GM19023 (cell line): ENCODE measurements around the gene GFI1.
"Not testable (repeated sequence)": the region's sequence is repeated elsewhere in the genome, so short reads cannot be mapped to it uniquely, and the experiment has no call there.

Source experiments
- ATAC-seq: cut with Tn5 transposase; IDR thresholded peaks from one replicate; pipeline ENCODE4 v1.9.1; 2021; ENCODE audit warnings: mild to moderate bottlenecking, moderate library complexity; ENCODE audit not compliant: unreplicated experiment

Gene GFI1

DNA sequence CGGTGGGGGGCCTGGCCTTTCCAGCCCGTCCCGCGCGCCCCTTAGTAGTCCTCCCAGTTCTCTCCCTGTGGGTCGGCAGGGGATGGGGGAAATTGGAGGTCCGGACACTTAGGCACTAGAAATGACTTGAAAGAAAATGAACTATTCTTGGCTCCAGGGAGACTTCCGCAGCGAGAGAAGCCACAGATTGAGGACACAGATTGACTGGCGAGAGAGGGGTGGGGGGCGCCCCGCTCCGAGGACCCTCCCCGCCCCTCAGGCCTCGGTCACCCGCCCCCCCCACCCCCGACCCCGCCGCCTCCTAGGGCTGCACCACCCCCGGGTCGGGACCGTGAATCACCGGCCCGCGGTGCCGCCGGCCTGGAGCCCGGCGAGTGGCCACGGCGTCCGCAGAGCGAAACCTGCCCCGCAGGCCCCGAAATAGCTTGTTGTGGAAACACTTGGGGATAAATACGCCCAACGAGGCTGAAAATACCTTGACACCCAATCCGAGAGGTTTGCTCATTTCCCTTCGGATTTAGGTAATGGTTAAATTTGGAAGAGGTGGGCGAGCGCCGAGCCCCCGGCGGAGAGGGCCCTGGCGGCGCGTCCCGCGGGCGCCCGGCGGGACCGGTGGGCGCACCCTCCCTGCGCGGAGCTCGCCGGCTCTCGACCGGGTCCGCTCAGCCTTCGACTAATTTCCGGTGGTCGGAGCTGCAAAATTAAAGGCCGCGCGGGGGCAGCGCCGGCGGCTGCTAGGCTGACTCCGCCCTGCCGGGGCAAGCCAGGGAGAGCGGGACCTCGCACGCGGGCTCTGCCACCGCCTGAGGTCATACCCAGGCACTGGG is at the start of gene GFI1:
TSS of gene GFI1 (minus strand) at position 675 of the 827 bp plus-strand sequence. CDS start 3,438 bp downstream, outside the sequence.
- ATAC-seq: peak; percentile 17

DNA sequence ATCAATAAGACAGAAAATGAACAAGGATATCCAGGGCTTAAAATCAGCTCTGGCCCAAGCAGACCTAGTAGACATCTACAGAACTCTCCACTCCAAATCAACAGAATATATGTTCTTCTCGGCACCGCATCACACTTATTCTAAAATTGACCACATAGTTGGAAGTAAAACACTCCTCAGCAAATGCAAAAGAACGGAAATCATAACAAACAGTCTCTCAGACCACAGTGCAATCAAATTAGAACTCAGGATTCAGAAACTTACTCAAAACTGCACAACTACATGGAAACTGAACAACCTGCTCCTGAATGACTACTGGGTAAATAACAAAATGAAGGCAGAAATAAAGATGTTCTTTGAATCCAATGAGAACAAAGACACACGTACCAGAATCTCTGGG is 45.6 kb upstream of the GFI1 start:
- ATAC-seq: not testable (repeated sequence)

DNA sequence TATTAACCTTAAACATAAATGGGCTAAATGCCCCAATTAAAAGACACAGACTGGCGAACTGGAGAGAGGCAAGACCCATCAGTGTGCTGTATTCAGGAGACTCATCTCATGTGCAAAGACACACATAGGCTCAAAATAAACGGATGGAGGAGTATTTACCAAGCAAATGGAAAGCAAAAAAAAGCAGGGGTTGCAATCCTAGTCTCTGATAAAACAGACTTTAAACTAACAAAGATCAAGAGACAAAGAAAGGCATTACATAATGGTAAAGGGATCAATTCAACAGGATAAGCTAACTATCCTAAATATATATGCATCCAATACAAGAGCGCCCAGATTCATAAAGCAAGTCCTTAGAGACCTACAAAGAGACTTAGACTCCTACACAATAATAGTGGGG is 45.2 kb upstream of the GFI1 start:
- not testable (repeated sequence) for ATAC-seq

DNA sequence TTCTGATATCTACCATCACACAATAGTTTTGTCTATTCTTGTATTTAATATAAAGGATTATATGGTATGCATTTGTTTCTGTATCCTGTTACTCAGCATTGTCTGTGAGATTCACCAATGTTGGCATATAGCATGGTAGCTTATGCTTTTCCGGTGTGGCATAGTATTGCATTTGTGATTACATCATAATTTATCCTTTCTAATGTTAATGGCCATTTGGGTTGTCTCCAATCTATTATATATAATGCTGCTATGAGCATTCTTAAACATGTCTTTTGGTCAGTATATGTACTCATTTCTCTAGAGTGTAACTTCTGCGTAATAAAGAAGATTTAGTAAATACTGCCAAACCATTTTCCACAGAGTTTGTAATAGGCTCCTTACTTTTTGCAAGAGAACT is 40.9 kb upstream of the GFI1 start:
- no peak for ATAC-seq

DNA sequence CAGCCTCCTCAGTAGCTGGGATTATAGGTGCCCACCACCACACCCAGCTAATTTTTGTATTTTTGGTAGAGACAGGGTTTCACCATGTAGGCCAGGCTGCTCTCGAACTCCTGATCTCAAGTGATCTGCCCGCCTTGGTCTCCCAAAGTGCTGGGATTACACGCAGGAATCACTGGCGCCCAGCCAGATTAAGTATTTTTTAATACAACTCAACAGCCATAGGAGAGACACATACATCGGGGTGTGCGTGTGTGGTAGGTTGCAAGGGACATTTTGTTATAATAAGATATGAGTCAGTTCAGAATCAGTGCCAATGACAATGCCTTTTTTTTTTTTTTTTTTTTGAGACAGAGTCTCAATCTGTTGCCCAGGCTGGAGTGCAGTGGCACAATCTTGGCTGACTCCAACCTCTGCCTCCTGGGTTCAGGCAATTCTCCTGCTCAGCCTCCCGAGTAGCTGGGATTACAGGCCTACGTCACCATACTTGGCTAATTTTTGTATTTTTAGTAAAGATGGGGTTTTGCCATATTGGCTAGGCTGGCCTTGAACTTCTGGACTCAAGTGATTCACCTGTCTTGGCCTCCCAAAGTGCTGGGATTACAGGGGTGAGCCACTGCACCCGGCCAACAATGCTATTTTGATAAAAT is 38.3 kb upstream of the GFI1 start:
- ATAC-seq: not testable (repeated sequence)

DNA sequence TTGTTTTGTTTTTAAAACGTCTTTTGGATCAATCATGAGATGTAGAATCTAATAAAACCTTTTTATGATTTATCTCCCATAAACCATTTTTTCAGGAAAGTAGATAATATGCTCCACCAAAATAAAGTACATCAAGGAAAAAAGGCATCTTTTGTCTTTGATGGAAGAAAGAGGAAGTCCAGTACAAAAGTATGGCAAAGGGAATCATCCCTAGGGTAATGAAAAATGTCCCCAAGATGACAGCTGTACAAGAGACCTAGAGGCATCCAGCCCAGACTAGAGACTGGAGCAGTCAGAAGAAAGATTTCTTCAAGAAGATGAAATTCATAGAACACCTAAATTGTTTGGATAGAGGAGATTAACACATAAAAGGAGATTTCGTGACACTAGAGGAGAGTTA is 32.3 kb upstream of the GFI1 start:
- ATAC-seq: no peak

DNA sequence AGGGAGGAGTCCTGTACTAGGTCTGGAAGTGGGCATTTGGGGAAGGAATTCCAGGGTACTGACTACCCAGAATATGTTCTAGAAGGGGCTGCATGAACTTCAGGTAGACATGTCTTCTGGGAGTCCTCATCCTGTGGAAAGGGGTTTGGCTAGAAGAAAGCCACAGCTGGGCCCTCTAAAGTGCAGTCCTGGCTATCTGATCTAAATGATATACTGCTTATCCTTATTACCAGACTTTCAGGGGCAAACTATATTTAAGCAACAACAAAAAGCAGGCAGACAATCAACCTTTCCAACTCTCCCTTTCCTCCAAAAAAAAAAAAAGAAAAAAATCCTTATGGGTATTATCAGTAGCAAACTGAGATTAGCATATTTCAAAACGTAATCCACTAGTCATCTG is 29.8 kb upstream of the GFI1 start:
- ATAC-seq: no peak

DNA sequence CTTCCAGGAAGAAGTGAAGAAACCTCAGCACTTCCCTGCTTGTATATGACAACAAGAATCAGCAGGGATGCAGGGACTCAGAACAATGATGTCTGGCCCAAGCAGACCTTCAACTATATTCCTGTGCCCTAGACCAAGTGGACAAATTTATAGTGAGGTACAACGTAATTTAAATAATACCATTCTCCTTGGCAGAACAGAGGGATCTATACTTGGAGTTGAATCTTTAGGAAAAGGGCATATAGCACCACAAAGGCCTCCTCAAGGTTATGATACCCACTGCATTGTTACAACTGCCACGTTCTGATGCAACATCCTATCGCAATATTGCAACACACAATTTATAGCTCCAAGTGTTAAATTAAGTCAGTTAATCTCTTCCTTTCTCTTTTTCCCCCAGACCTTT is 29.1 kb upstream of the GFI1 start:
- no peak for ATAC-seq

DNA sequence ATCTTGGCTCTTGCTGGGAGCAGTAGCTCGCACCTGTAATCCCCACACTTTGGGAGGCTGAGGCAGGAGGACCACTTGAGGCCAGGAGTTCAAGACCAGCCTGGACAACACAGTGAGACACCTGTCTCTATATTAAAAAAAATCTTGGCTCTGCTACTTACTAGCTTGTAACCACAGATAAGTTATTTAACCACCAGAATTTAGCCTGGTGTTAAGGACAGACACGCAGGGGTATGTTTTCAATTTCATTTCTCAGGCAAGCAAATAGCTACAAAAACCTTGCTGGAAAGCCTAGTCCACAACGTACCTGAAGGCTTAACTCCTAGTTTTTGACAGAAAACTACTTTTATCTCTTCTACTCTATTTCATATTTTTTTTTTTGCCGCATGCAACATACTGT is 24.8 kb upstream of the GFI1 start:
- peak; percentile 79 for ATAC-seq

DNA sequence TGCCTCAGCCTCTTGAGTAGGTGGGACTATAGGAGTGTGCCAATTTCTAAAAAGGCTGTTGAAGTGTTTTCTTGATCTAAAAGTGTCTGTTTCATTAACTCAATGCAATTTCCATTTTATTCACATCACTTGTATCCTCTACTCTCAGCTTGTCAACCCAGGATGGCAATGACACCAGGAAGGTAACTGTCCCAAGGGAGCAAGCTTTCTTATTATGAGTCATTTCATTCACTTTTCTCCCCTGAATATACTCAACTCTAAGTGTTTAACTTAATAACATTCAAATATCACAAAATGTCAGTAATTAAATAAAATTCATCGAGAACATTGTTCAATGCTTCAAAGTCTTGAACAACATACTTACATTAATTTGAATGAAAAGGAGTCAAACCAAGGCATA is 22.9 kb upstream of the GFI1 start:
- ATAC-seq: no peak

DNA sequence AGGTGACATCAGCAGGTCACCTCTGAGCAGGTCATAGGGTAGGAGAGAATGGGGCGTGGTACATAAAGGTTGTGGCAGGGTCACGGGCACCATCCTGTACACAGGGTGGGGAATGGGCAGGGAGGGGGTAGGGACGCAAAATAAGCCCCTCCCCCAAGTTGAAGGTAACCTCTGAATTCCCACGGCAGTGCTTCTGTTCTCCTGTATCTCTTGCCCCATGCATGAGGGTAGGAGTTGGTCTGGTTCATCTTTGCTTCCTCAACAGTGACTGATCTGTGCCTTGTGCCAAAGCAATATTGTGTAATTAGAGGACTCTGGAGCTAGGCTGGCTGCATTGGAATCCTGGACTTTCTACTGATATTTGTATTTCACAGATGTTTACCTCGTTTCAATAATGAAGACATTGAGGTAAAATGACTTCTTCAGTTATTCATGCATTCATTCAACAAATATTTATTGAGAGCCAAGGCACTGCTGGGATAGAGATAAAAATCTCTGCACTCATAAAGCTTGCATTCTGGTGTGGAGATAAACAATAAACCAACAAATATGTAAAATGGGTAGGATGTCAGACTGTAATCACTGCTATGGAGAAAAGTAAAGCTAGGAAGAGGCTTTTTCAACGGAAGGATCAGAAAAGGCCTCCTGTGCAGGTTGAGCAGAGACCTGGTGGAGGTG is 18.4 kb upstream of the GFI1 start:
- ATAC-seq: no peak

DNA sequence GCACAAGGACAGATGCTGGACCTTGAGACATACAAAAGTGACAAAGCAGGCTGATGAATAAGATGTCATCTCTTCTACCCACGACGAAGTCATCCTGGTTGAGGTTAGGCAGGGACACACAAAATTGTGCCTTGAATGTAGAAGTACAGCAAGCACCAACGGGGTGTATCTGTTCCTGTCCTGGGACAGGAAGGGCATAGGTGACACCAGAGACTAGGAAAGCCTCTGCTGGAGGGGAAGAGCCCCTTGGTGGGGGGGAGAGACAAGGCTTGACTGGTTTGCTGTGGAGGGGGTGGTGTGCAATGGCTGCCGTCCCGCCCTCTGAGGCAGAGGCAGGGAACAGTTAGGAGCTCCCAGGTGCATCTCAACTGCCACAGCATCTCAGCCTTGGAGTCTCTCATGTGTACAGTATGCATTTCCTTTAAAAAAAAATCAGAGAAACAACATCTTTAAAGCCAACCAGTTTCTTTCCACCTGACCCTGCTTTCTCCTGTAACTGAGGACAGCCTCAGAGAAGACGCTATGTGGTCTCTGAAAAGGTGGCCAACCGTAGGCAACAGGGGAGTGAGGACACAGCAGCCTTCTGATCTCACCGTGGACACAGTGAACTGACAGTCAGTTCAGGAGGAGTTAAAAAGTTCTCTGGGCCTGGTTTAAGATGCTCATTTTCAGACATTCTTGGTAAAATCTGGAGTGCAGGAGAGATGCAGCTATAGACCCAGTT is 17.7 kb upstream of the GFI1 start:
- no peak for ATAC-seq

DNA sequence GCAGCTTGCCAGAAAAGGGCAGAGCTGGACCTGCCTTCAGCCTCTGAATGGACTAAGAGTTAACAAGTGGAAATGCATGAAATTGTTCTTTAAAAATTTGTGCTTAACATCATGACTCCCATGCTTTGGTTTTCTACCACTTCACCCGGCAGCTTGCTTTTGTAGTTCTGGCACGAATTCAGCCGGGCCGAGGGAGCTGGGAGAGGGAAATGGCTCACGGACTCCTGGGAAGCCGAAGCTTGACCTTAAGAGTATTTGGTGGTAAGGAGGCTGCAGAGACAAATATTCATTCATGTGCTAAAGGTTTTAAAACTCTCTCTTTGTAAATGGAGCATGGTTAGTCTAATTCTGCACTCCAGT is 17.2 kb upstream of the GFI1 start:
- no peak for ATAC-seq

DNA sequence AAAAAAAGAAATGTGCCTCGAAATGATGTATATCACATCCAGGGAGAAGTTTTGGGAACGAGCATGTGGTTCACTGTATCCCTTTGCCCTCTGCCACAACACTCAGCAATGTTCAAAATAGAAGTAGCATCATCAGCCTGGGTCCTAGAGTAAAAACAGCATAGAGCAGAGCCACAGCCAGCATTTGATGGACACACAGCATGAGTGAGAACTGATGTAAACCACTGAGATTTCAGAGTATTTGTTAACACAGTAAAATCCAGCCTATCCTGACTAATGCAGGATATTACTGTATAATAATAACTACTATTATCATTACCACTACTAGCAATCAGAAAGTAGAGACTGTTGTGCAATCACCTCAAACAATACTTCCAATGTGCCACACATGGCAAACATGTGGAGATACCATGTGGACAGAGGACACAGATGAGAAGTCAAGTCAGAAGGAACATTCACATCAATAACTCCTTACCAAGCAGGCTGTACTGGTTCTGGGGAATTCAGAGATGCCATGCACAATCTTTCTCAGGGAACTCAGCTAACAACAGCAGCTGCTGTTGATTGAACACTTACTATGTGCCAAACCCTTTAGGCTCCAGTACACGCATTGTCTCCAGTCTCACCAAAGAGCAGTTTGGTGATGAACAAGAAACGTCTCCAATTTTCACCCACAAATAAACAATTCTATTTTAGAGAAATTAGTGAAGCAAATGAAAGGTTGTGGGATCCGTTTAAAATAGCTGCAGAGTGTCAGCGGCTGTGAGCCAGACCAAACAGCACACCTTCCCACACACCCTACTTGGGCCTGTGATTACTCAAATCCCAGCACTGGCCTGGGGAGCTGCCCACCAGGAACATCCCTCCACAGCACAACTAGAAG is 16.6 kb upstream of the GFI1 start:
- ATAC-seq: no peak

DNA sequence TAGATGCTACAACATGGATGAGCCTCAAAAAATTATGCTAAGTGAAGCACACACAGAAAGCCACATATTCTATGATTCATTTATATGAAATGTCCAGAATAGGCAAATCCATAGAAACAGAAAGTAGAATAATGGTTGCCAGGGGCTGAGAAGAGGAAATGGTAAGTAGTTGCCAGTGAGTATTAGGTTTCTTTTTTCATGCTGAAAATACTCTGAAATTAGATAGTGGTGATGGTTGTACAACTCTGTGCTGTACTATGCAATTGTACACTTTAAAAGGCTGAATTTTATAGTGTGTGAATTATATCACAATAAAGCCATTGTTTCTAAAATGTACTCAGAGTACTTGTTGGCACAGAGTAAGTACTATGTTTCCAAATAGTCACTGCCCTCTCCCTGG is 15.5 kb upstream of the GFI1 start:
- ATAC-seq: no peak

DNA sequence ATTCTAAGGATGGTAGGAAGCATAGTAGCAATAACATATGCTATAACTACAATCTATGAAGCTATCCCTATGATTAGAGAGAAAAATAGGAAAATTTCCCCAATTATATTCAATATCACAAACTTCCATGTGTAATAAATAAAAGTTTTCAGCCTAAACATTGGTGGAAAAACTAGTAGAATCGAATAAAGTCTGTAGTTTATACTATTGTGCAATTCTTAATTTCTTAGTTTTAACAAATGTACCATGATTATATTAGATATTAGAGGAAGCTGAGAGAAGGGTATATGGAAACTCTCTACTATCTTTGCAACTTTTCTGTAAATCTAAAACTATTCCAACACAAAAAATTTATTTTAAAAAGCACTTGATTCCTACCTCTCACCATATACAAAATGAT is 13.8 kb upstream of the GFI1 start:
- no peak for ATAC-seq

DNA sequence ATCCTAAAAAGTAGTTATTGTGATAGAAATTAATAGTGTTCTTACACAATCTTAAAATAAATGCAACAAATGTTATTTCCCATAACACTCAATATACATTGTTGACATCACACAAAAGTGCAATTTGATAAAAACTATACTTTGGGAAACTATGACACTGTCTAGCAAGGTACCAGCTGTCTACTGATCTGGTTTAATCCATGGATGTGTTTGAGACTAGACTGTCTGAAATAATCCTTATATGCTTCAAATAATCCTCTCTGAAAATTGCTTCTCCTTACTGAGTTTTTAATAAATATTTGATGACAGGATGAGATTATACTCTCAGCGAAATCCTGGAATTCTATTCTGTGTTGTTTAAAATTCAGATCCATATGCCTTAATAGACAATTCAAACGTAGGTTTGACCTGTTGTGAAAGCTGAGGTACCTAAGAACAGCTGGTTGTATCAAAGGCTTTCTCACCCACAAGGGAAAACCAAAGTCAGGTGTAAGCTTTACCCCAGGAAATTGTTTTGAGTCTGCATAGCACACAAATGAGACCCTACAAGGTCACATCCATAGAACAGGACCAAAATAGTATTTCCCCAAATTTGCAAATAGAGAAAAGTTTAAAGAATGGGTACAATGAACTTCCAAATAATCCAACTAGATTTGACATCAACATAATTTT is 8.8 kb upstream of the GFI1 start:
- ATAC-seq: peak; percentile 63

DNA sequence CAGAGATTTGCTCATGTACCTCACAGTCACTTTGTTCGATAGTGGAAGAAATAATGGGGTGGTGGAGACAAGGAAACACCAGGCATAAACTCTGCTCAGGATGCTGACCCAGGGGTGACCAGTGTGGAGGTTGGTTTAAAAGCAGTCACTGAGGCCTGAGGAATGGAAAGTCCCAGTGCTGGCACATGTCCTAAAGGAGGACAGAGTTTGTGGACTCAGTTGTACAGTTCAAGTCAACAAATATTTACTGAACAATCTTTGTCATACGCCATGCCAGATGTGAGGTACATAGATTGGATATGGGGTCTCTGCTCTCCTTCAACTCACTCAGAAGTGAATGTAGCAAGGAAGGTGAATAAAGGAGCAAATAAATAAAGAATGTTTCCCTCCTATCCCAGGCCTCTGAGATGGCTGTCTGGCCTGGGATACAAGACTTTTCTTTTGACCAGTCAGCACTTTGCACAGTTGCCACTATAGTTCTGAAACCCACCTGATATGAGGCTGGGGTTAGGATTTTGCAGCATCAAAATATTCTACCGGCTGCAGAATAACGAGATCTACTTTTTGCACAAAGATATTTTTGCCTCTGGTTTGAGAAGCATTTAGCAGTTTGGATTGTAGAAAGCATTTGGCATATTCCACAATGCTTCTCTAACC is 7.9 kb upstream of the GFI1 start:
- ATAC-seq: no peak

DNA sequence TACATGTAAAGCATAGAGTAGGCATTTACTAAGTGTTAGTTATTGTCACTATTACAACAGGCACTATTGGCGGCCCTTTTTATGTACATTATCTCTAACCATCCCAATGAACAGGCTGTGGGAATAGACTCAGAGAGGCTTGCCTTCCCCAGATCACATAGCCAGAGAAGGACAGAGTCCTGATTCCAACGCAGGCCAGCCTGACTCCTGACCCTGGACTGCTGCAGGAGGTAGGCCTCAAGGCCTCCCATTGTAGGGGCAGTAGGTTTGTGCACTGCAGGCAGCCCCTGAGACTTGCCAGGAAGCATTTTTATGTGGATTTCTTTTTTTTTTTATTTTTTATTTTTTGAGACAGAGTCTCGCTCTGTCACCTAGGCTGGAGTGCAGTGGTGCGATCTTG is 6.4 kb upstream of the GFI1 start:
- no peak for ATAC-seq
